ELR (cell line): ENCODE data around the gene TRMT6.

Experiments
- DNase-seq: peaks from one replicate; pipeline ENCODE4 v3.0.0-alpha.2; 2015; ENCODE audit warnings: low read depth

TRMT6 gene

GRCh38 chr20:5895626-5896025 lies 54.7 kb downstream of the TRMT6 start:
- no peak for DNase-seq

GRCh38 chr20:5893621-5894020 lies 56.7 kb downstream of the TRMT6 start:
- no peak for DNase-seq

DNA sequence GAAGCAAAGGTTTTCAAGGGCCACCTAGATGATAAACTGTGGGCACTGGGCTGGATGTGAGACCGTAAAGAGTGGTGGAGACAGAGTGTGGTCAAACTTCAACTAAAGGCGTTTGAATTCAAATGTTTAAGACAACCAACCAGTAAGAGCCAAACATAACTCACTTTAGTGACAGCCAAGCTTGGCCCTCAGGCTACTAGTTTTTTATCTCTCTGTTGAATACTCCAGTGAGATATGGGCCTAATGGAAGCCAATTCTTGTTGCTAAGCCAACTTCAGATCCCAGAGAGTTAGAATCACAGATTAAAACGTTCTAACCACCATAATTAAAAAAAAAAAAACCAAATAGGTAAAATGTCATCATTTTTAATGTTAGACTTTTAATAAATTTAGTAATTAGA lies 57.3 kb downstream of the TRMT6 start:
- no peak for DNase-seq

- no peak for DNase-seq
Observed at GRCh38 chr20:5890773-5891441, 59.4 kb downstream of the TRMT6 start.

GRCh38 chr20:5888041-5888440 lies 62.3 kb downstream of the TRMT6 start:
- DNase-seq: no peak

DNA sequence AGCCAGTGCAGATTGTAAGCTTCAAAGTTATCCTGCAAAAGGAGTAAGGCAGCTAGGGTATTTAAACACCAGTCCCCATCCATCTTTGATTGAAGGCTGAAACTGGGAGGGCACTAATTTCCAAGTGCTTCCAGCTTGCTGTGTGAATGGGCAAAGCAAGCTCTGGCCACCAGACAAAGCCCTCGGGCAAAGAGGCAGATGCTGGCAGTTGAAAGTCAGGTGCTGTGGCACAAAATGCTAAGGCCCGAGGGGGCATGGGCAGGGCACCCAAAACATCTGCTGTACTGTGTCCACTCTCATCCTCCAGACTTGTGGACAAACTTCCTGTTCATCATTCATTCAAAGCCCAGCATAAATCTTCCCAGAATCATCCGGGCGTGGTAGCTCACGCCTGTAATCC lies 62.9 kb downstream of the TRMT6 start:
- no peak for DNase-seq
